H1 (cell line): Measurements from ENCODE around the gene ETF1. TPM values are rescaled to one million over a fixed set of nuclear protein-coding genes. Genes with fewer than 3 reads are reported as not detected.

Experiments used
- CTBP2 ChIP-seq: IDR thresholded peaks from 2 replicates; pipeline ENCODE4 v1.7.0; 2011; ENCODE audit warnings: borderline replicate concordance, mild to moderate bottlenecking, moderate library complexity, mixed read lengths, low read length; ENCODE audit not compliant: insufficient read depth, insufficient read length
- SAP30 ChIP-seq: fragments of 300-600 bp; sonication (generic); IDR thresholded peaks from 2 replicates; pipeline ENCODE4 v1.7.1; 2012; ENCODE audit warnings: low read length, moderate library complexity, mild to moderate bottlenecking, inconsistent platforms; ENCODE audit not compliant: insufficient read depth, insufficient replicate concordance
- polyA plus RNA-seq, 7 experiments: library from polyadenylated mRNA; depleted of rRNA in 3 of 7; stranded (reverse) in 5 of 7; unstranded in 2 of 7; fragments of >200 nt in 5 of 7; fragments of 200-250 nt in 2 of 7; gene quantifications; 1 replicate in 5 of 7; 2 replicates in 1 of 7; 4 replicates in 1 of 7; pipeline versions ENCODE4 v1.2.1 to v1.2.3, GENCODE V29; 2011 to 2013; ENCODE audit warnings: missing spikeins in 2 of 7, mixed read lengths in 2 of 7
- total RNA-seq: library from RNA; stranded (reverse); fragmentation: NEBNext Ultra II Directional; extraction: Animal tissue kit (Norgen Biotek cat#: 25700); gene quantifications from 2 replicates; pipeline ENCODE4 v1.2.1, GENCODE V29; 2021

ETF1 gene
- total and polyA plus RNA-seq, 2 of the 8 experiments (the other 6 are each of a cell fraction or from before 2014, with no cell fraction given): 50.5 to 168 TPM

- TF ChIP-seq SAP30 (no peak), CTBP2 (no peak)
Observed at GRCh38 chr5:138523406-138523805, 19.6 kb downstream of the ETF1 start (continued).
